Measurements from ENCODE around the gene TMEM134.

DNA sequence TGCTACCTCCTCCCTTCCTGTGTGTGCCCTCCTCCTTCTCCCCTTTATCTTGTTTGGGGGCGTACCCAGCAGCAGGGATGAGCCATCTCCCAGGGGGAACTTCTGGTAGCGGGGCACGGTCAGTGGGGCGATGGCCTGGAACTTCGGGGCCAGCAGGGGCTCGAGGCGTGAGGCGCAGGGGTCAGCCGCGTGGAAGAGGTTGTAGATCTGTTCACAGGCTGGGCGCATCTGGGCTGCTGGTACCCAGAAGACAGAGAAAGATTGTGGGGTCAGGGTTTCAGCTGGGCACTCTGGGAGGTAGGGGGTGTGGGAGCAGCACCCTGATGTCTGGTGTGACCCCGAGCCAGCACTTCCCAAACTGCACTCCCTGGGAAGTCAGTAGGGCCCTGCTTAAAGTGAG is 27.1 kb upstream of the TMEM134 start:
- TF ChIP-seq, protein P1, sequence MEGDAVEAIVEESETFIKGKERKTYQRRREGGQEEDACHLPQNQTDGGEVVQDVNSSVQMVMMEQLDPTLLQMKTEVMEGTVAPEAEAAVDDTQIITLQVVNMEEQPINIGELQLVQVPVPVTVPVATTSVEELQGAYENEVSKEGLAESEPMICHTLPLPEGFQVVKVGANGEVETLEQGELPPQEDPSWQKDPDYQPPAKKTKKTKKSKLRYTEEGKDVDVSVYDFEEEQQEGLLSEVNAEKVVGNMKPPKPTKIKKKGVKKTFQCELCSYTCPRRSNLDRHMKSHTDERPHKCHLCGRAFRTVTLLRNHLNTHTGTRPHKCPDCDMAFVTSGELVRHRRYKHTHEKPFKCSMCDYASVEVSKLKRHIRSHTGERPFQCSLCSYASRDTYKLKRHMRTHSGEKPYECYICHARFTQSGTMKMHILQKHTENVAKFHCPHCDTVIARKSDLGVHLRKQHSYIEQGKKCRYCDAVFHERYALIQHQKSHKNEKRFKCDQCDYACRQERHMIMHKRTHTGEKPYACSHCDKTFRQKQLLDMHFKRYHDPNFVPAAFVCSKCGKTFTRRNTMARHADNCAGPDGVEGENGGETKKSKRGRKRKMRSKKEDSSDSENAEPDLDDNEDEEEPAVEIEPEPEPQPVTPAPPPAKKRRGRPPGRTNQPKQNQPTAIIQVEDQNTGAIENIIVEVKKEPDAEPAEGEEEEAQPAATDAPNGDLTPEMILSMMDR (IDR thresholded peaks at IDR 0.05; ENCODE audit: low read depth, low read length, poor library complexity, severe bottlenecking): no peak
- no peak for TF ChIP-seq EZH2phosphoT487 (IDR thresholded peaks at IDR 0.05; ENCODE audit: borderline replicate concordance, low read length)
